NT2/D1 (cell line): ENCODE results near the gene CDYL.

Source experiments
- SUZ12 ChIP-seq: IDR thresholded peaks from 2 replicates; pipeline ENCODE4 v1.6.1; 2011; ENCODE audit not compliant: insufficient read length, insufficient read depth; ENCODE audit errors: extremely low read depth
- YY1 ChIP-seq: IDR thresholded peaks from 2 replicates; pipeline ENCODE4 v1.6.1; 2011; ENCODE audit not compliant: insufficient read length, insufficient read depth
- ZNF274 ChIP-seq: IDR thresholded peaks from 2 replicates; pipeline ENCODE4 v1.6.1; 2011; ENCODE audit warnings: mild to moderate bottlenecking, low read depth, low read length

DNA sequence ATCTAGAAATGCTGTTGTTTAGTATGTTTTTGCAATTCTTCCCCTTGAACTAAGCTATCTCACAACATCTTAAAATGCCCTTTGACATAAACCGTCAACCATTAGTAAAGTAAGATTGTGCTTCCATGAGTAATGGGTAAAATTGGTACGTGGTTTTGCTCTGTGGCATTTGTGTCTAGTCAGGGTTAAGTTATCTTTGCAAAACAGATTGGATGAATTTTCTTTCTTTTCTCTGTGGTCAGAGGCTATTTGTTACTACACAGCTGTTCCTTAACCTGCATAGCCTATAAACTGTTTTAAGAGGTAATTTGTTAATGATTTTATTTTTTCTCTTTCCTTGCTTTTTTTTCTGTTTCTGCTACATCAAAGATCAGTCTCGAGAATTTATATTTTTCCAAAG is 152.2 kb downstream of the CDYL start:
- TF ChIP-seq SUZ12 (no peak), ZNF274 (no peak), YY1 (no peak)
